GM18498 (cell line): ENCODE results near the gene SVOP.
"Not testable (repeated sequence)": the region's sequence is repeated elsewhere in the genome, so short reads cannot be mapped to it uniquely, and the experiment has no call there.

Experiments
- ATAC-seq: cut with Tn5 transposase; IDR thresholded peaks from one replicate; pipeline ENCODE4 v1.9.1; 2021; ENCODE audit warnings: mild to moderate bottlenecking, moderate library complexity; ENCODE audit not compliant: unreplicated experiment

The SVOP gene

DNA sequence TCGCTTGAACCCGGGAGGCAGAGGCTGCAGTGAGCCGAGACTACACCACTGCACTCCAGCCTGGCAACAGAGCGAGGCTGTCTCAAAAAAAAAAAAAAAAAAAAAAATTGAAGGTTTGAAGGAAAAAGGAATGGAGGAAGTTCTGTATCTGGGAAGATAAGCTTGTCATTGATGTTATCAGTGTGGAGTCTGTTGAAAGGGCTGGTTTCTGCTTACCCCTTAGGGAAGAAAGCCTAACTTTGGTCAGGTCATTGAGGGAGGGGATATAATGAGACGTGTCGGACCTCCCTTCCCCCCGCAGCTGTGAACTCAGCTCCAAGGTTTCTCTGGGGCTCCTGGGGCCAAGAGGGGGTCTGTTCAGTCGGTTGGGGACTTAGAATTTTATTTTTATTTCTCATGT lies 124.5 kb downstream of the SVOP start:
- no peak for ATAC-seq

GRCh38 chr12:108895220-108895802 lies 125.6 kb downstream of the SVOP start:
- no peak for ATAC-seq

GRCh38 chr12:108890208-108890607 lies 130.7 kb downstream of the SVOP start:
- ATAC-seq: no peak

GRCh38 chr12:108888031-108888430 lies 132.8 kb downstream of the SVOP start:
- ATAC-seq: no peak

DNA sequence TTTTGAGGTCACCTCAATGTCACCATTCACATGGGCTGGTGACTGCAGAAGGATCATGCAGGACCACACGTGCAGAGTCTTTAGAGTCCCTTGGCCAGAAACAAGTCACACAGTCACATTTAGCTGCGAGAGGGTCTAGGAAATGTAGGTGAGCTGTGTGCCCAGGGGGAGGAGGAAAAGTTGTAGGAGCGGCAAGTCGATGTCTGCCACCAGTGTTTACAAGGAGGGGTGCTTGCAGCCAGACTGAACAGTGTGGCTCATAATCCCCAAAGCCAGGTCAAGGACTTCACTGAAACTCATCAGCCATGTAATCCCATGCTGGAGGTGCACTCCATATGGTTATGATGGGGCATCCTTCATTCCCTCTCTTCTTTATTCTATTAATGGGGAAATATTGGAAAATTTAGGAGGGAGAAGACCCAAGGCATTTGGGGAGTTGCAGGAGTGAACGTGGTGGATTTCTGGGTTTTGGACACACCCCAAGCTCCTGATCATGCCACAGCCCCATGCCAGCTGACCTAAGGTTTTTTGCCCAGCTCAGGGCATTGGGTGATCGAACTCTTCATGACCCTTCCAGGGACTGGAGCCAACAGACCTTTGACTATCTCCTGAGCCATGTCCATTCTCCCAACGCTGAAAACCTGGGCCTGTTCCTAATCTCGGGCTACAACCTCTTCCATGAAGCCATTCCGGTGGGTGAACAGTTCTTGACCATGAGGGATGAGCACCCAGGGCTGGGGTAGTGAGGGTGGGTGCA lies 133.8 kb downstream of the SVOP start:
- no peak for ATAC-seq

- ATAC-seq: no peak
Measured at GRCh38 chr12:108884116-108885012, 136.5 kb downstream of the SVOP start.

DNA sequence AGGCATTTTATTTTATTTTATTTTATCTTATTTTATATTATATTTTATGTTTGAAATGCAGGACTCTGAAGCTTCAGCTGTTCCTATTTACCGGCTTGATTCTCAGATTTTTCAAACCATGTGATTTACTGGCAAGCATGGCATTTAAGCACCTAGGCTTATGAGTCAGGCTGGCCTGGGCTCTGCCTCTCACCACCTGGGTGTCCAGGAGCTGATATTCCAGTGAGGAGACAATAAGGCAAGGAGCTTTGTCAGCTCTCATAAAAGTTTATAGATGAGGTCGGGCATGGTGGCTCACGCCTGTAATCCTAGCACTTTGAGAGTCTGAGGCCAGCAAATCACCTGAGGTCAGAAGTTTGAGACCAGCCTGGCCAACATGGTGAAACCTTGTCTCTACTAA lies 138.9 kb downstream of the SVOP start:
- no peak for ATAC-seq

DNA sequence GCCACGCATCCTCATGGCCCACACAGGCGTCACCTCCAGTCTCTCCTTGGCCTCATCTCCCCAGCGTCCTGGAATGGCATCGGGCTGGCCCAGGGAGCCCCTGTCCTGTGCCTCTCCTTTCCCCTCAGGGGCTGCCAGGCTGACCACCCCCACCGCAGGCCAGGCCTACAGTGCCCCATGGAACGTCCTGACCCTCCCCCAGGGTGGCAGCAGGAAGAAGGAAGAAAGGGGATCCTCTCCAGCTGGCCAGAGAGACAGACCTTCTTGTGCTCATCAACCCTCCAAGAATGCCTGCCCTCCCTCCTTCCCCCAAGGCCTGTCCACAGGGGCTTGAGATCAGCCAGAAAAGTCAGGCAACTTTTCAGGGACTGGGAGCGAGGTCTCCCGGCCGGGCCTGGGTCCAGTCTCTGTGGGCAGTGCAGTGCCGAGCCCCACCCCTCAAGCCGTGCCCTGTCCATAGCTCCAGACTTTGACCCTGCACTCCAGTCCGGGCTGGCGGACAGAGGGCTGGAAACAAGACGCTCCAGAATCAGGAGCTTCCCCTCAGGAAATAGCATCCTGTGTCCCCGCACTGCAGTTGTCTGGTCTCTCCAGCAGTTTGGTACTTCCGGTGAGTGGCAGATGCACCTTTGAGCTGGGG lies 141.1 kb downstream of the SVOP start, which contains the start of gene DAO:
Gene DAO (plus strand): TSS at position 478 of the 640 bp plus-strand sequence. CDS start 4,915 bp downstream, outside the sequence.
- no peak for ATAC-seq

DNA sequence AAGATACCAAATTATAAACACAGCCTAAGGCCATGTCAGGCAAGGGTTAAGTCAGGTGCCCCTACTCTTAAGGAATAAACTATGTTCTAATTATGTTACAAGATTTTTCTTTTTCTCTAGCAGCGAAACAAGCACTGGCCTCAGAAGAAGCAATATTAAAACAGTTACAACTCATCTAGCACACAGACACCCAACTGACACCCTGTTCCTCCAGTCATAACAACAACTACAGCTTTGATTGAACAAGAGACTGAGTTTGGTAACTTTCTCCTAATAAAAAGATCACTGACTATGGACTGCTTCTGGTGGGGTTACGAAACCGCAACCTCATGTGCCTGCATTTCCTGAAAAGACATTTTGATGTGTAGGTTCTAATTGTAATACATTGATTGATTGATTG lies 144.3 kb downstream of the SVOP start:
- ATAC-seq: no peak

DNA sequence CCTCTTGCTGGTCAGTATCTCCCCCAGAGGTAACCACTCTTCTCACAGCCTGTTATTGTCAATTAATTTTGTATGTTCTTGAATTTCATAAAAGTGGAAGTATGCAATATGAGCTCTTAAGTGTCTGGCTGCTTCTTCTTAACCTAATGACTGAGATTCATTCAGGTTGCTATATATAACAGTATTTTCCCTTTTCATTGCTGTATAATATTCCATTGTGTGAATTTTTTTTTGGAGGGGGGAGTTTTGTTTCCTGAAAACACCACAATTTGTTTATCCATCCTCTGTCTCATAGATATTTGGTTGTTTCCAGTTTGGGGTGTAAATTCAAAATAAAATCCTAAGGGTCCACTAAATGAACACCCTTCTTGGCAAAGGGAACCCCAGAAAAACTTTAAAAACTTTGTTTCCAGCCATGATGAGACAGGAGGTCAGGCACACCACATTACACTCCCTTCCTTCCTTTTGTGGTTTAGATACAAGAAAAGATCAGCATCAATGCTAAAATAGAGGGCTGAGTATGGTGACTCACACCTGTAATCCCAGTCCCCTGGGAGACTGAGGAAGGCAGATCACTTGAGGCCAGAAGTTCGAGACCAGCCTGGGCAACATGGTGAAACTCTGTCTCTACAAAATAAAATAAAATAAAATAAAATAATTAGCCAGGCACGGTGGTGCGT lies 145.0 kb downstream of the SVOP start:
- no peak for ATAC-seq

DNA sequence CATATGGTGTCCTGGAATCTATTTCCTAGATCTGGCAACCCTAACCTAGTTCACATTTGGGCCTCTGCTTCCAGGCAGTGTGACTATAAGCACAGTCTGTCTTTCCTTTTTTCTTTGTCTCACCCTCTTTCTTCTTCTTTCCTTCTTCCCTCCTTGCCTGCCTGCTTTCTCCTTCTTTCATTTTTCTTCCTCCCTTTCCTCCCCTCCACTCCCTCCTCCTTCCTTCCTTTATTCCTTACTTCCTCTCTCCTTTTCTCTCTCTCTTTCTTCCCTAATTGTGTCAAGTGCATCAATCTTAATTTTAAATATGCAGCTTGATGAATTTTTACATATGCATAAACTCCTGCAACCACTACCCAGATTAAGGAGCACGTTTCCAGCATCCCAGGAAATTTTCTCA lies 145.6 kb downstream of the SVOP start:
- no peak for ATAC-seq

GRCh38 chr12:108868781-108869180 lies 152.1 kb downstream of the SVOP start:
- ATAC-seq: no peak

DNA sequence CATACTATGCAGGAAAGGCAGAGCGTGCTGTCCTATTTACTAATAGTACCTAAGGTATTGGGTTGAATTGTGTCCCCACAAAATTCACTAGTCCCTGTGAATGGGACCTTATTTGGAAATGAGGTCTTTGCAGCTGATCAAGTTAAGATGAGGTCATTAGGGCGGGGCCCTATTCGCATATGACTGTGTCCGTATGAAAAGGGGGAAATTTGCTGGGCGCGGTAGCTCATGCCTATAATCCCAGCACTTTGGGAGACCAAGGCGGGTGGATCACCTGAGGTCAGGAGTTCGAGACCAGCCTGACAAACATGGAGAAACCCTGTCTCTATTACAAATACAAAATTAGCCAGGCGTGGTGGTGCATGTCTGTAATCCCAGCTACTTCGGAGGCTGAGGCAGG lies 154.8 kb downstream of the SVOP start:
- ATAC-seq: not testable (repeated sequence)

GRCh38 chr12:108865169-108865568 lies 155.7 kb downstream of the SVOP start:
- no peak for ATAC-seq

GRCh38 chr12:108862588-108862959 lies 158.3 kb downstream of the SVOP start:
- no peak for ATAC-seq

GRCh38 chr12:108861878-108862587 lies 158.8 kb downstream of the SVOP start:
- ATAC-seq: no peak

GRCh38 chr12:108860443-108860842 lies 160.4 kb downstream of the SVOP start:
- ATAC-seq: no peak

- ATAC-seq: no peak
Measured at GRCh38 chr12:108859923-108860291, 161.0 kb downstream of the SVOP start.

GRCh38 chr12:108859141-108859922 lies 161.5 kb downstream of the SVOP start:
- not testable (repeated sequence) for ATAC-seq
